Right lobe of liver (tissue), 6 donors: ENCODE data around the gene SMOC1. TPM values are rescaled to one million over a fixed set of nuclear protein-coding genes. Genes with fewer than 3 reads are reported as not detected.

Experiments
- ATAC-seq, 4 donors: fragments of 200-7000 bp; cut with Tn5 transposase; one replicate each; pipeline ENCODE4 v1.9.1; 2020; ENCODE audit warnings: mild to moderate bottlenecking in 4 of 4, moderate library complexity in 4 of 4
- DNase-seq, 3 donors: peaks; one replicate each; pipeline ENCODE4 v3.0.0-alpha.2; 2020
- H3K27ac ChIP-seq, 3 donors: fragments of 200-600 bp; one replicate each; pipeline ENCODE4 v1.8.0; 2022
- H3K27me3 ChIP-seq, 2 donors: fragments of 200-600 bp; one replicate each; pipeline ENCODE4 v1.8.0; 2022
- H3K36me3 ChIP-seq, 4 donors: fragments of 200-600 bp; sonication (generic) in 1 of 4; one replicate each; pipeline versions ENCODE4 v1.5.1 to v1.8.0; 2017 to 2022; ENCODE audit warnings: control low read depth in 1 of 4
- H3K4me1 ChIP-seq, 4 donors: fragments of 200-600 bp; sonication (generic) in 1 of 4; one replicate each; pipeline versions ENCODE4 v1.5.1 to v1.8.0; 2017 to 2022; ENCODE audit warnings: control low read depth in 1 of 4
- H3K4me3 ChIP-seq, 3 donors: fragments of 200-600 bp; one replicate each; pipeline ENCODE4 v1.8.0; 2022
- H3K9me3 ChIP-seq, 4 donors: fragments of 200-600 bp; sonication (generic) in 1 of 4; one replicate each; pipeline versions ENCODE4 v1.5.1 to v1.8.0; 2017 to 2022; ENCODE audit warnings: control low read depth in 1 of 4
- CTCF ChIP-seq, 4 donors: fragments of 200-600 bp in 3 of 4; fragments of 450-650 bp in 1 of 4; IDR thresholded peaks; one replicate each; pipeline versions ENCODE4 v1.5.1 to v1.8.0; 2016 to 2022; ENCODE audit warnings: antibody characterized with exemption in 4 of 4, mild to moderate bottlenecking in 2 of 4
- POLR2A ChIP-seq: fragments of 450-650 bp; IDR thresholded peaks from one replicate; pipeline ENCODE4 v1.6.1; 2017; ENCODE audit warnings: antibody characterized with exemption, mild to moderate bottlenecking
- WGBS: methylation state at CpG from one replicate; pipeline ENCODE4 v1.1.6; 2018; ENCODE audit warnings: low coverage, low lambda C conversion rate; ENCODE audit not compliant: insufficient coverage; ENCODE audit errors: missing lambda C conversion rate; 5-methylcytosine and 5-hydroxymethylcytosine counted together
- intact Hi-C, 2 donors: fragments of 100-400 bp; cut with DNase I; formaldehyde crosslinking; loops; one replicate each; pipeline versions ENCODE4 v1.11.2 to v1.14.1; 2022
- total RNA-seq, 6 experiments: library from RNA; depleted of rRNA in 2 of 6; stranded (reverse); fragments of >200 nt in 2 of 6; fragmentation: NEBNext Ultra II Directional in 3 of 6; extraction: Animal tissue kit (Norgen Biotek cat#: 25700) in 3 of 6; gene quantifications; one replicate each; pipeline versions ENCODE4 v1.1.0 to v1.2.4, GENCODE V29; 2016 to 2023
- donor health status: DM: no; HTN: yes; CAD: no.
- donor health status: DM: no; HTN: no; CAD: no.
- donor health status: DM: no; HTN: no; CAD: no.
- donor health status: DM: no; HTN: yes; CAD: no.
- donor health status: DM: no; HTN: yes; CAD: no.

The SMOC1 gene
- total RNA-seq, 6 experiments from 2014 or later = 22.3 to 88.5 (median 45.4) TPM

GRCh38 chr14:70013271-70013873 is 134.2 kb downstream of the SMOC1 start:
- H3K27me3 ChIP-seq = no peaks in the 10 kb centered on the region
- peak in 1 of 3 donors; percentile 40 for DNase-seq
- no peak overlapping the region for H3K4me3 ChIP-seq
- 72% methylated on average over 2 of the region's 2 CpGs for WGBS
- TF ChIP-seq CTCF (IDR thresholded peaks at IDR 0.05) (peak; percentile 57 to 74 (median 72)), POLR2A (no peak)
- ATAC-seq = peak; percentile 66 to 83 (median 78)
- no peaks in the 10 kb centered on the region for H3K9me3 ChIP-seq
- no peak overlapping the region for H3K27ac ChIP-seq
- intact Hi-C loops = loop anchor here in 1 of 2 donors (10.0 kb wide), 1 partner anchor 139 kb away; the partner anchor contains the start of gene SMOC1
- H3K4me1 ChIP-seq = peaks cover 0 to 6% (median 0%) of the 10 kb centered on the region in 4 donors
- peaks cover 0 to 32% (median 9%) of the 10 kb centered on the region in 4 donors for H3K36me3 ChIP-seq

GRCh38 chr14:70014406-70015095 is 135.3 kb downstream of the SMOC1 start:
- Histone ChIP-seq H3K27me3 (no peaks in the 10 kb centered on the region), H3K4me1 (peaks cover 0 to 15% (median 0%) of the 10 kb centered on the region in 4 donors), H3K9me3 (no peaks in the 10 kb centered on the region), H3K36me3 (peaks cover 0 to 32% (median 9%) of the 10 kb centered on the region in 4 donors), H3K27ac (no peak overlapping the region), H3K4me3 (no peak overlapping the region)
- ATAC-seq = no peak
- TF ChIP-seq CTCF (IDR thresholded peaks at IDR 0.05) (no peak), POLR2A (no peak)
- no peak for DNase-seq
- 69% methylated on average over 5 of the region's 7 CpGs for WGBS
- intact Hi-C loops = loop anchor here in 1 of 2 donors (10.0 kb wide), 1 partner anchor 140 kb away; the partner anchor contains the start of gene SMOC1

- DNase-seq (no peak), ATAC-seq (no peak)
- H3K4me1 ChIP-seq = peaks cover 0 to 15% (median 0%) of the 10 kb centered on the region in 4 donors
- intact Hi-C loops = loop anchor here in 1 of 2 donors (10.0 kb wide), 1 partner anchor 143 kb away; the partner anchor contains the start of gene SMOC1
- H3K27me3 ChIP-seq = no peaks in the 10 kb centered on the region
- H3K9me3 ChIP-seq = no peaks in the 10 kb centered on the region
- peak overlapping the region in 1 of 3 donors; percentile 49 for H3K27ac ChIP-seq
- H3K36me3 ChIP-seq = peaks cover 0 to 30% (median 6%) of the 10 kb centered on the region in 4 donors
- TF ChIP-seq CTCF (IDR thresholded peaks at IDR 0.05) (no peak), POLR2A (no peak)
- 92% methylated on average over 2 of the region's 2 CpGs for WGBS
- H3K4me3 ChIP-seq = no peak overlapping the region
Observed at GRCh38 chr14:70018230-70018629, 139.0 kb downstream of the SMOC1 start.

DNA sequence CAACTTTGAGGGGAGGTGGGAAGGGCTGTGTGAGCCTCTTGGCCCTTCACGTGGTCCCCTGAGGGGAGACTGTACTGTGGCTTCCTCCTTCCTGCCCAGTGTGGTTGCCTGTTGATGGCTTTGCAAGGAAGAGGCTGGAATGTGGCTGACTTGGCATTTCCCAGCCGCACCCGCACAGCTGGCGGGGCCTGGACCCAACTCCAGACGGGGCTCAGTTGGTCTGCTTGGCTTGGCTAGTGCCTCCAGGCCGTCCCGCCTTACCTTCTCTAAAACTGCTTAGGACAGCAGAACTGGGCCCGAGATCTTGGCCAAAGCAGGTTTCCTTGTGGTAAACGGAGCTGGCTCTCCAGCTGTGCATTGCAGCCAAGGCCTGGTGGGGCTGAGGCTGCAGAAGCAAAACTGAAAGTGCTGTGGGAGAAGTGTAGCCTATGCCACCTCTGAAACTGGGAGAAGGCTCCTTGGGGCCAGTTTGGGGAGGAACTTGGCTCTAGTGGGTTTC is 139.5 kb downstream of the SMOC1 start:
- ATAC-seq (peak; percentile 57 to 90 (median 76)), DNase-seq (peak; percentile 35 to 66 (median 63))
- Histone ChIP-seq H3K27me3 (no peaks in the 10 kb centered on the region), H3K27ac (peak overlapping the region in 1 of 3 donors; percentile 49), H3K4me1 (peaks cover 0 to 15% (median 0%) of the 10 kb centered on the region in 4 donors), H3K36me3 (peaks cover 0 to 29% (median 5%) of the 10 kb centered on the region in 4 donors), H3K9me3 (no peaks in the 10 kb centered on the region), H3K4me3 (no peak overlapping the region)
- 23% methylated on average over 6 of the region's 9 CpGs for WGBS
- no peak for TF ChIP-seq POLR2A
- TF ChIP-seq CTCF (IDR thresholded peaks at IDR 0.05) = no peak
- intact Hi-C loops = loop anchor here in 1 of 2 donors (10.0 kb wide), 1 partner anchor 144 kb away; the partner anchor contains the start of gene SMOC1
